Measurements from ENCODE around the gene C16orf54. TPM values are rescaled to one million over a fixed set of nuclear protein-coding genes. Genes with fewer than 3 reads are reported as not detected.
A peak's percentile ranks its signal among the peaks of the same experiment; 100 is the strongest.
"Not testable (repeated sequence)": the region's sequence is repeated elsewhere in the genome, so short reads cannot be mapped to it uniquely, and the experiment has no call there.

C16orf54 gene
- total RNA-seq, 4 donors from 2014 or later: 0.49 to 5.1 (median 0.97) TPM; not detected in 1

DNA sequence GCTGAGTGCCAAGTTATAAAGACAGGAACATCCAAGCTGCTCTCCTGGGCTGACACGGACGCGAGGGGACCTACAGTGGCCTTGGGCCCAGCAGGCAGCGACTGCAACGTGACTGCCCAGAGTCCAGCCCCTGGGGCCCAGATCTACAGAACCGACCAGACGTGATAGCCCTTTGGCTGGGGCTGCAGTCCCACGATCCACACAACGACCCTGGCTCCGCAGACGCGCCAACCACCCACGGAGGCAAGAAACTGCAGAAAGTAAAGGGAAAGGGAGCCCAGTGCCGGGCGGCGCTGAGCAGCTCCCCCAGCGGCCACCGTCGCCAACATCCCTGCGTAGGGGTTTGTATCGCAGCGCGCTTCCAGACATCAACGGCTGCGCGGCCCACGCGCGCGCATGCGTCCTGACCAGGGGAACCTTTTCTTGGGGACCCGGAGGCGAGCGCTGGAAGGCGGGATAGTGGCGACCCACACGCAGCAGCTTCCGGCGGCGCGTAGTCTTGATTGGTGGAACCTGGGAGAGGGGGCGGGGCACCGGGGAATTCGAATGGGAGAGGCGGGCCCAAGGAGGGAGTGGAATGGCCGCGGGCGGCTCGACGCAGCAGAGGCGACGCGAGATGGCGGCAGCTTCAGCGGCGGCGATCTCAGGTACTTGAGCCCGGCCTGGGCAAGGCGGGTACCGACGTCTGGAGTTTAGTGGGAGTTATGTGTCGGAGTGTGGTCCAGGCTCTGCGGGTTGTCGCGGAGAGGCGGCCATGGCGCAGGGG lies 44.6 kb upstream of the C16orf54 start, which contains the start of gene KIF22:
Gene KIF22 (plus strand): TSS at position 569 of the 766 bp plus-strand sequence. CDS start 9 bp downstream, at position 578.
- Histone ChIP-seq H3K9me3 (no peaks in the 10 kb centered on the region), H3K27me3 (no peaks in the 10 kb centered on the region), H3K4me1 (peaks cover 0 to 8% of the 10 kb centered on the region in 2 donors), H3K27ac (peak within 1 kb of the TSS; percentile 81 to 86), H3K4me3 (peak within 1 kb of the TSS; percentile 59 to 61), H3K36me3 (no peaks in the 10 kb centered on the region)
- DNase-seq: peak; percentile 99
- intact Hi-C loops (cut with DNase I; ENCODE audit: low total_unique reads): no loop called here
- TF ChIP-seq, protein P1, sequence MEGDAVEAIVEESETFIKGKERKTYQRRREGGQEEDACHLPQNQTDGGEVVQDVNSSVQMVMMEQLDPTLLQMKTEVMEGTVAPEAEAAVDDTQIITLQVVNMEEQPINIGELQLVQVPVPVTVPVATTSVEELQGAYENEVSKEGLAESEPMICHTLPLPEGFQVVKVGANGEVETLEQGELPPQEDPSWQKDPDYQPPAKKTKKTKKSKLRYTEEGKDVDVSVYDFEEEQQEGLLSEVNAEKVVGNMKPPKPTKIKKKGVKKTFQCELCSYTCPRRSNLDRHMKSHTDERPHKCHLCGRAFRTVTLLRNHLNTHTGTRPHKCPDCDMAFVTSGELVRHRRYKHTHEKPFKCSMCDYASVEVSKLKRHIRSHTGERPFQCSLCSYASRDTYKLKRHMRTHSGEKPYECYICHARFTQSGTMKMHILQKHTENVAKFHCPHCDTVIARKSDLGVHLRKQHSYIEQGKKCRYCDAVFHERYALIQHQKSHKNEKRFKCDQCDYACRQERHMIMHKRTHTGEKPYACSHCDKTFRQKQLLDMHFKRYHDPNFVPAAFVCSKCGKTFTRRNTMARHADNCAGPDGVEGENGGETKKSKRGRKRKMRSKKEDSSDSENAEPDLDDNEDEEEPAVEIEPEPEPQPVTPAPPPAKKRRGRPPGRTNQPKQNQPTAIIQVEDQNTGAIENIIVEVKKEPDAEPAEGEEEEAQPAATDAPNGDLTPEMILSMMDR (IDR thresholded peaks at IDR 0.05): peak; percentile 73 to 92 (median 88)
- peak; percentile 69 to 88 for TF ChIP-seq POLR2A (IDR thresholded peaks at IDR 0.05)

DNA sequence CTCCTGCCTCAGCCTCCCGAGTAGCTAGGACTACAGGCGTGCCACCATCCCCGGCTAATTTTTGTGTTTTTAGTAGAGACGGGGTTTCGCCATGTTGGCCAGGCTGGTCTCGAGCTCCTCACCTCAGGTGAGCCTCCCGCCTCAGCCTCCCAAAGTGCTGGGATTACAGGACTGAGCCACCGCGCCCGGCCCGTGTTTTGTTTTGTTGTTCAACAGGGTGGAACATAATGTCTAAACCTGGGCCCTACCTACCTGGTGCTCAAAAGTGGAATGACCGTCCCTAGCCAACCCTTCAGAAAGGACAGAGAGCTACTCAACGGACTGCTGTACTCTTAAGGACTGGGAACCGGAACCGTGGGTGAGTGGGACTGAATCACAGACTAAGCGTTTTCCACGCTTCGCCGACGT lies 44.0 kb upstream of the C16orf54 start:
- intact Hi-C loops (cut with DNase I; ENCODE audit: low total_unique reads): no loop called here
- peak in 1 of 2 donors; percentile 22 for DNase-seq

DNA sequence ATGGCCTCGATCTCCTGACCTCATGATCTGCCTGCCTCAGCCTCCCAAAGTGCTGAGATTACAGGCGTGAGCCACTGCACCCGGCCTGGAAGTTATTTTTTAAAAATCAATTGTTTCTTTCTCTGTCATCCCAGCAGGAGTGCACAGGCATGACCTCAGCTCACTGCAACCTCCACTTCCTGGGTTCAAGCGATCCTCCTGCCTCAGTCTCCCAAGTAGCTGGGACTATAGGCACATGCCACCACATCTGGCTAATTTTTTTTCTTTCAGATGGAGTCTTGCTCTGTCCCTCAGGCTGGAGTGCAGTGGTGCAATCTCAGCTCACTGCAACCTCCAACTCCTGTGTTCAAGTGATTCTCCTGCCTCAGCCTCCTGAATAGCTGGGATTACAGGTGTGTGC lies 41.4 kb upstream of the C16orf54 start:
- H3K27ac ChIP-seq; H3K4me3 ChIP-seq; intact Hi-C loops (cut with DNase I; ENCODE audit: low total_unique reads); DNase-seq; H3K9me3 ChIP-seq; H3K27me3 ChIP-seq; H3K36me3 ChIP-seq: not testable (repeated sequence)
- H3K4me1 ChIP-seq: peaks cover 0 to 11% of the 10 kb centered on the region in 2 donors

More for the DNA sequence above, 44.0 kb upstream of the C16orf54 start:
- peak overlapping the region; percentile 81 to 86 for H3K27ac ChIP-seq
- no peaks in the 10 kb centered on the region for H3K9me3 ChIP-seq
- H3K36me3 ChIP-seq: no peaks in the 10 kb centered on the region
- peak overlapping the region; percentile 46 to 59 for H3K4me3 ChIP-seq
- peaks cover 0 to 11% of the 10 kb centered on the region in 2 donors for H3K4me1 ChIP-seq
- H3K27me3 ChIP-seq: no peaks in the 10 kb centered on the region
- TF ChIP-seq, protein P1 (IDR thresholded peaks at IDR 0.05): no peak

- no peaks in the 10 kb centered on the region for H3K36me3 ChIP-seq
- DNase-seq: peak; percentile 61 to 76
- H3K9me3 ChIP-seq: no peaks in the 10 kb centered on the region
- intact Hi-C loops (cut with DNase I; ENCODE audit: low total_unique reads): no loop called here
- peaks cover 0 to 3% of the 10 kb centered on the region in 2 donors for H3K4me1 ChIP-seq
- TF ChIP-seq, protein P1 (IDR thresholded peaks at IDR 0.05): peak; percentile 63 to 93 (median 78)
- TF ChIP-seq POLR2A (IDR thresholded peaks at IDR 0.05): no peak
- peak overlapping the region; percentile 9 to 10 for H3K4me3 ChIP-seq
- no peak overlapping the region for H3K27ac ChIP-seq
- no peaks in the 10 kb centered on the region for H3K27me3 ChIP-seq
Measured at GRCh38 chr16:29784901-29785500, 39.2 kb upstream of the C16orf54 start.

DNA sequence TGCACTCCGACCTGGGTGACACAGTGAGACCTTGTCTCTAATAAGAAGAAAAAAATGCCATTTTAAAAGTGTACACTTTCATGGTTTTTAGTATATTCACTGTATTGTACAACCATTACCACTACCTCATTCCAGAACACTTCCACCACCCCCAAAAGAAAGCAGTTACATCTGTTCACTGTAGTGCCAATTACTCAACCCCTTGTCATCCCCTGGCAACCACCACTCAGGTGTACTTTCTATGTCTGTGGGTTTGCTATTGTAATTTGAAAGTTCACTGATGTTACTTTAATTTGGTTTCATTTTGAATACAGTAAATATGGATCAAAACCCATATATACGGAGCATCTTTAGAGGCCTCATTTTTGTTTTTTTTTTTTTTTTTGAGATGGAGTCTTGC lies 38.4 kb upstream of the C16orf54 start:
- Histone ChIP-seq H3K4me3 (no peak overlapping the region), H3K27ac (no peak overlapping the region), H3K27me3 (no peaks in the 10 kb centered on the region), H3K4me1 (peaks cover 0 to 3% of the 10 kb centered on the region in 2 donors), H3K36me3 (no peaks in the 10 kb centered on the region), H3K9me3 (no peaks in the 10 kb centered on the region)
- intact Hi-C loops (cut with DNase I; ENCODE audit: low total_unique reads): no loop called here
- DNase-seq: no peak
- TF ChIP-seq, protein P1 (IDR thresholded peaks at IDR 0.05): no peak
- no peak for TF ChIP-seq POLR2A (IDR thresholded peaks at IDR 0.05)

- H3K9me3 ChIP-seq; DNase-seq; intact Hi-C loops (cut with DNase I; ENCODE audit: low total_unique reads); H3K4me3 ChIP-seq; H3K27ac ChIP-seq; H3K4me1 ChIP-seq; H3K27me3 ChIP-seq; H3K36me3 ChIP-seq: not testable (repeated sequence)
Measured at GRCh38 chr16:29783094-29783953, 37.5 kb upstream of the C16orf54 start.
